HG03457 (cell line): ENCODE results near the gene MRPL38.

Experiments used
- ATAC-seq: cut with Tn5 transposase; IDR thresholded peaks from one replicate; pipeline ENCODE4 v1.9.1; 2021; ENCODE audit warnings: moderate number of reproducible peaks; ENCODE audit not compliant: unreplicated experiment

Gene MRPL38

GRCh38 chr17:75920045-75920560 is 15.4 kb upstream of the MRPL38 start:
- ATAC-seq: no peak

GRCh38 chr17:75919611-75920010 is 14.9 kb upstream of the MRPL38 start:
- ATAC-seq: no peak

- no peak for ATAC-seq
Observed at GRCh38 chr17:75917917-75918445, 13.3 kb upstream of the MRPL38 start.

GRCh38 chr17:75917141-75917916 is 12.6 kb upstream of the MRPL38 start:
- no peak for ATAC-seq

- ATAC-seq: no peak
Observed at GRCh38 chr17:75915268-75915667, 10.6 kb upstream of the MRPL38 start.

GRCh38 chr17:75914643-75915267 is 10.1 kb upstream of the MRPL38 start:
- no peak for ATAC-seq

- no peak for ATAC-seq
Observed at GRCh38 chr17:75913537-75914210, 9.0 kb upstream of the MRPL38 start.

GRCh38 chr17:75910699-75911098 is 6.0 kb upstream of the MRPL38 start:
- no peak for ATAC-seq

- no peak for ATAC-seq
Observed at GRCh38 chr17:75909812-75910274, 5.2 kb upstream of the MRPL38 start.

GRCh38 chr17:75909051-75909811 is 4.5 kb upstream of the MRPL38 start:
- no peak for ATAC-seq

GRCh38 chr17:75908201-75908600 is 3.5 kb upstream of the MRPL38 start:
- ATAC-seq: no peak

- ATAC-seq: no peak
Observed at GRCh38 chr17:75906143-75906884, 1.6 kb upstream of the MRPL38 start.

GRCh38 chr17:75902406-75902805 is 2.3 kb downstream of the MRPL38 start:
- no peak for ATAC-seq

- no peak for ATAC-seq
Observed at GRCh38 chr17:75901727-75902126, 3.0 kb downstream of the MRPL38 start.

GRCh38 chr17:75900691-75901533 is 3.8 kb downstream of the MRPL38 start:
- ATAC-seq: no peak

- no peak for ATAC-seq
Observed at GRCh38 chr17:75899767-75900468, 4.8 kb downstream of the MRPL38 start.

GRCh38 chr17:75899353-75899752 is 5.3 kb downstream of the MRPL38 start:
- no peak for ATAC-seq

GRCh38 chr17:75898791-75899190 is 5.9 kb downstream of the MRPL38 start:
- ATAC-seq: no peak
